Osteocyte (in vitro differentiated cells): ENCODE data around the gene VPS41. TPM values are rescaled to one million over a fixed set of nuclear protein-coding genes. Genes with fewer than 3 reads are reported as not detected.

Source experiments
- DNase-seq: peaks from one replicate; pipeline ENCODE4 v3.0.0; 2021; ENCODE audit warnings: mixed read lengths; ENCODE audit not compliant: unreplicated experiment; ENCODE audit errors: extremely low spot score
- H3K27ac Mint-ChIP-seq: one replicate; pipeline ENCODE4 v1.8.0; 2021; ENCODE audit warnings: mild to moderate bottlenecking, mixed read lengths; ENCODE audit not compliant: unreplicated experiment
- H3K27me3 Mint-ChIP-seq: one replicate; pipeline ENCODE4 v1.8.0; 2021; ENCODE audit warnings: mixed read lengths; ENCODE audit not compliant: unreplicated experiment
- H3K36me3 Mint-ChIP-seq: one replicate; pipeline ENCODE4 v1.8.0; 2021; ENCODE audit warnings: mixed read lengths; ENCODE audit not compliant: unreplicated experiment
- H3K4me1 Mint-ChIP-seq: one replicate; pipeline ENCODE4 v1.8.0; 2021; ENCODE audit warnings: mixed read lengths; ENCODE audit not compliant: unreplicated experiment
- H3K4me3 Mint-ChIP-seq: one replicate; pipeline ENCODE4 v1.8.0; 2021; ENCODE audit warnings: mild to moderate bottlenecking, moderate library complexity, mixed read lengths; ENCODE audit not compliant: unreplicated experiment
- H3K9me3 Mint-ChIP-seq: one replicate; pipeline ENCODE4 v1.8.0; 2021; ENCODE audit warnings: mixed read lengths; ENCODE audit not compliant: unreplicated experiment
- CTCF ChIP-seq: fragments of 200-600 bp; sonication (generic); IDR thresholded peaks from 2 replicates; pipeline ENCODE4 v1.5.0; 2021; ENCODE audit warnings: antibody characterized with exemption, mild to moderate bottlenecking, moderate library complexity
- total RNA-seq: library from RNA; stranded (reverse); gene quantifications from 2 replicates; pipeline ENCODE4 v1.2.1, GENCODE V29; 2021

Gene VPS41
- total RNA-seq, 1 donor from 2014 or later = 105 TPM

GRCh38 chr7:38740041-38740440 is 168.9 kb downstream of the VPS41 start:
- TF ChIP-seq CTCF = no peak
- H3K4me3 Mint-ChIP-seq = no peak overlapping the region
- H3K36me3 Mint-ChIP-seq = peaks cover 52% of the 10 kb centered on the region

GRCh38 chr7:38736138-38736537 is 172.9 kb downstream of the VPS41 start:
- Mint-ChIP-seq H3K9me3 (no peaks in the 10 kb centered on the region), H3K4me3 (no peak overlapping the region), H3K27ac (no peak overlapping the region), H3K27me3 (no peaks in the 10 kb centered on the region), H3K4me1 (peaks cover 2% of the 10 kb centered on the region), H3K36me3 (peaks cover 29% of the 10 kb centered on the region)
- DNase-seq = no peak
- TF ChIP-seq CTCF = no peak

More at GRCh38 chr7:38740041-38740440, 168.9 kb downstream of the VPS41 start:
- Mint-ChIP-seq H3K9me3 (no peaks in the 10 kb centered on the region), H3K27me3 (no peaks in the 10 kb centered on the region), H3K4me1 (peaks cover 1% of the 10 kb centered on the region), H3K27ac (no peak overlapping the region)
- DNase-seq = no peak

- H3K36me3 Mint-ChIP-seq = peaks cover 28% of the 10 kb centered on the region
- H3K27ac Mint-ChIP-seq = no peak overlapping the region
- H3K9me3 Mint-ChIP-seq = no peaks in the 10 kb centered on the region
Observed at GRCh38 chr7:38731215-38731614, 177.8 kb downstream of the VPS41 start.

GRCh38 chr7:38728145-38728544 is 180.8 kb downstream of the VPS41 start:
- Mint-ChIP-seq H3K4me1 (peaks cover 2% of the 10 kb centered on the region), H3K27ac (no peak overlapping the region), H3K27me3 (no peaks in the 10 kb centered on the region), H3K9me3 (no peaks in the 10 kb centered on the region), H3K36me3 (peaks cover 34% of the 10 kb centered on the region), H3K4me3 (no peak overlapping the region)
- no peak for TF ChIP-seq CTCF
- no peak for DNase-seq

More at GRCh38 chr7:38731215-38731614, 177.8 kb downstream of the VPS41 start:
- no peaks in the 10 kb centered on the region for H3K27me3 Mint-ChIP-seq
- peaks cover 2% of the 10 kb centered on the region for H3K4me1 Mint-ChIP-seq
- no peak for TF ChIP-seq CTCF
- no peak overlapping the region for H3K4me3 Mint-ChIP-seq
- no peak for DNase-seq

GRCh38 chr7:38727184-38727940 is 181.6 kb downstream of the VPS41 start:
- Mint-ChIP-seq H3K4me3 (no peak overlapping the region), H3K36me3 (peaks cover 37% of the 10 kb centered on the region), H3K9me3 (no peaks in the 10 kb centered on the region), H3K27ac (no peak overlapping the region), H3K27me3 (no peaks in the 10 kb centered on the region), H3K4me1 (peaks cover 2% of the 10 kb centered on the region)
- DNase-seq = no peak
- TF ChIP-seq CTCF = no peak
